Neural cell (in vitro differentiated cells): Measurements from ENCODE around the gene INPP4B.

Experiments used
- EP300 ChIP-seq: fragments of 450-650 bp; conservative IDR thresholded peaks from 2 replicates; pipeline ENCODE4 v1.6.1; 2014; ENCODE audit warnings: antibody characterized with exemption, mild to moderate bottlenecking, moderate library complexity; ENCODE audit not compliant: poor library complexity, severe bottlenecking
- EZH2 ChIP-seq: fragments of 200-600, 300-800 bp; shearing (Covaris generic), sonication (generic); IDR thresholded peaks from 2 replicates; pipeline ENCODE4 v1.6.1; 2014; ENCODE audit warnings: antibody characterized with exemption, low read length, borderline replicate concordance, mild to moderate bottlenecking; ENCODE audit not compliant: insufficient read depth, poor library complexity, severe bottlenecking
- MXI1 ChIP-seq: fragments of 450-650 bp; conservative IDR thresholded peaks from 2 replicates; pipeline ENCODE4 v1.6.1; 2014; ENCODE audit warnings: antibody characterized with exemption, mild to moderate bottlenecking; ENCODE audit not compliant: poor library complexity, severe bottlenecking
- POLR2AphosphoS5 ChIP-seq: IDR thresholded peaks from 2 replicates; pipeline ENCODE4 v1.6.1; 2012
- RAD21 ChIP-seq: fragments of 450-650 bp; conservative IDR thresholded peaks from 2 replicates; pipeline ENCODE4 v1.6.1; 2014; ENCODE audit warnings: antibody characterized with exemption, mild to moderate bottlenecking, moderate library complexity
- REST ChIP-seq: IDR thresholded peaks from 2 replicates; pipeline ENCODE4 v1.6.1; 2012; ENCODE audit warnings: borderline replicate concordance
- SMC3 ChIP-seq: fragments of 450-650 bp; conservative IDR thresholded peaks from 2 replicates; pipeline ENCODE4 v1.6.1; 2014; ENCODE audit warnings: antibody characterized with exemption, mild to moderate bottlenecking, moderate library complexity; ENCODE audit not compliant: poor library complexity
- TAF1 ChIP-seq: IDR thresholded peaks from 2 replicates; pipeline ENCODE4 v1.6.1; 2012; ENCODE audit warnings: low read depth
- TF ChIP-seq, protein P1 (sequence below): fragments of 450-650 bp; IDR thresholded peaks from 2 replicates; pipeline ENCODE4 v1.5.1; 2014; ENCODE audit warnings: antibody characterized with exemption, mild to moderate bottlenecking, moderate library complexity; ENCODE audit not compliant: poor library complexity, severe bottlenecking

DNA sequence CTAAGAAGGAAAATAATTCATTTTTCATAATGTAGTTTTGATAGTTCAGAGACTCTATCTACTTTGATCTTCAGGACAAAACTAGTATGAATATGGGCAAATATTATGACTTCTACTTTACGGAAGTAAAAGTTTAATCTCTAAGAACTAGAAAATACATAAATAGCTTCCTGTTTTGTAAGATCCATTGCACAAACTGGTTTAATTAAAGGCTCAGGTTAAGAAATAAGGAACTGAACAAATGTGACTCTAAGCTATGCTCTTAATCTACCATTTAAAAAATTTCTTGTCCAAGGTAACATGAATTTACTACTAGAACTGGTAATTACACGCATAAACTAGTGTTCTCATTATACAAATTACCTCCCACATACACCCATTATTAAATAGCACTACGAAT lies 360.6 kb downstream of the INPP4B start:
- TF ChIP-seq, protein P1, sequence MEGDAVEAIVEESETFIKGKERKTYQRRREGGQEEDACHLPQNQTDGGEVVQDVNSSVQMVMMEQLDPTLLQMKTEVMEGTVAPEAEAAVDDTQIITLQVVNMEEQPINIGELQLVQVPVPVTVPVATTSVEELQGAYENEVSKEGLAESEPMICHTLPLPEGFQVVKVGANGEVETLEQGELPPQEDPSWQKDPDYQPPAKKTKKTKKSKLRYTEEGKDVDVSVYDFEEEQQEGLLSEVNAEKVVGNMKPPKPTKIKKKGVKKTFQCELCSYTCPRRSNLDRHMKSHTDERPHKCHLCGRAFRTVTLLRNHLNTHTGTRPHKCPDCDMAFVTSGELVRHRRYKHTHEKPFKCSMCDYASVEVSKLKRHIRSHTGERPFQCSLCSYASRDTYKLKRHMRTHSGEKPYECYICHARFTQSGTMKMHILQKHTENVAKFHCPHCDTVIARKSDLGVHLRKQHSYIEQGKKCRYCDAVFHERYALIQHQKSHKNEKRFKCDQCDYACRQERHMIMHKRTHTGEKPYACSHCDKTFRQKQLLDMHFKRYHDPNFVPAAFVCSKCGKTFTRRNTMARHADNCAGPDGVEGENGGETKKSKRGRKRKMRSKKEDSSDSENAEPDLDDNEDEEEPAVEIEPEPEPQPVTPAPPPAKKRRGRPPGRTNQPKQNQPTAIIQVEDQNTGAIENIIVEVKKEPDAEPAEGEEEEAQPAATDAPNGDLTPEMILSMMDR: no peak
- TF ChIP-seq MXI1: no peak
- TF ChIP-seq RAD21: no peak
- TF ChIP-seq POLR2AphosphoS5: no peak
- TF ChIP-seq EZH2: no peak
- no peak for TF ChIP-seq TAF1
- TF ChIP-seq EP300: no peak
- TF ChIP-seq REST: no peak
- no peak for TF ChIP-seq SMC3
